Liver (tissue), 9 donors: ENCODE results near the gene CBFA2T3. TPM values are rescaled to one million over a fixed set of nuclear protein-coding genes. Genes with fewer than 3 reads are reported as not detected.

Source experiments
- DNase-seq: peaks from one replicate; pipeline ENCODE4 v3.0.0-alpha.2; 2017; ENCODE audit warnings: low spot score
- H3K27ac ChIP-seq, 2 donors: one replicate each; pipeline ENCODE4 v1.7.0; 2013; ENCODE audit warnings: inconsistent platforms in 2 of 2, low read length in 2 of 2, control low read depth in 1 of 2, low read depth in 1 of 2, mild to moderate bottlenecking in 1 of 2
- H3K27me3 ChIP-seq, 4 donors: one replicate each; pipeline versions ENCODE4 v1.6.1 to v1.7.0; 2013; ENCODE audit warnings: low read length in 3 of 4, inconsistent platforms in 1 of 4, mild to moderate bottlenecking in 1 of 4, moderate library complexity in 1 of 4; ENCODE audit not compliant: control insufficient read depth in 4 of 4, insufficient read depth in 4 of 4
- H3K36me3 ChIP-seq, 4 donors: one replicate each; pipeline versions ENCODE4 v1.6.1 to v1.7.0; 2013; ENCODE audit warnings: low read length in 3 of 4, mild to moderate bottlenecking in 3 of 4, low read depth in 1 of 4, moderate library complexity in 1 of 4; ENCODE audit not compliant: control insufficient read depth in 4 of 4, insufficient read depth in 3 of 4
- H3K4me1 ChIP-seq, 4 donors: one replicate each; pipeline versions ENCODE4 v1.6.1 to v1.7.0; 2013; ENCODE audit warnings: low read length in 3 of 4, mild to moderate bottlenecking in 3 of 4, moderate library complexity in 1 of 4; ENCODE audit not compliant: control insufficient read depth in 4 of 4, insufficient read depth in 4 of 4
- H3K4me3 ChIP-seq, 3 donors: one replicate each; pipeline versions ENCODE4 v1.6.1 to v1.7.0; 2013; ENCODE audit warnings: low read length in 3 of 3, control low read depth in 1 of 3, low read depth in 1 of 3, mild to moderate bottlenecking in 1 of 3
- H3K9ac ChIP-seq, 2 donors: one replicate each; pipeline ENCODE4 v1.7.0; 2013; ENCODE audit warnings: low read length in 2 of 2, mild to moderate bottlenecking in 2 of 2, moderate library complexity in 2 of 2, control low read depth in 1 of 2, low read depth in 1 of 2
- H3K9me3 ChIP-seq, 4 donors: one replicate each; pipeline versions ENCODE4 v1.6.1 to v1.7.0; 2013; ENCODE audit warnings: low read length in 3 of 4; ENCODE audit not compliant: control insufficient read depth in 4 of 4
- EGR1 ChIP-seq, 2 donors: IDR thresholded peaks; 2 replicates each; pipeline ENCODE4 v1.6.1; 2016 to 2018; ENCODE audit warnings: antibody characterized with exemption in 2 of 2, low read depth in 2 of 2
- FOXA1 ChIP-seq: IDR thresholded peaks from 2 replicates; pipeline ENCODE4 v1.6.1; 2016; ENCODE audit warnings: antibody characterized with exemption
- FOXA2 ChIP-seq: IDR thresholded peaks from 2 replicates; pipeline ENCODE4 v1.6.1; 2016; ENCODE audit warnings: antibody characterized with exemption
- GABPA ChIP-seq, 2 donors: IDR thresholded peaks in 1 of 2; conservative IDR thresholded peaks in 1 of 2; 2 replicates each; pipeline ENCODE4 v1.6.1; 2016; ENCODE audit warnings: antibody characterized with exemption in 2 of 2, mild to moderate bottlenecking in 1 of 2, moderate library complexity in 1 of 2
- HNF4A ChIP-seq, 2 donors: conservative IDR thresholded peaks; 2 replicates each; pipeline ENCODE4 v1.6.1; 2016; ENCODE audit warnings: antibody characterized with exemption in 2 of 2, mild to moderate bottlenecking in 2 of 2
- HNF4G ChIP-seq: IDR thresholded peaks from 2 replicates; pipeline ENCODE4 v1.6.1; 2016; ENCODE audit warnings: antibody characterized with exemption
- JUND ChIP-seq, 2 donors: IDR thresholded peaks; 2 replicates each; pipeline ENCODE4 v1.6.1; 2016; ENCODE audit warnings: antibody characterized with exemption in 2 of 2
- NR2F2 ChIP-seq: IDR thresholded peaks from 2 replicates; pipeline ENCODE4 v1.6.1; 2016; ENCODE audit warnings: antibody characterized with exemption
- RAD21 ChIP-seq, 2 donors: IDR thresholded peaks; 2 replicates each; pipeline ENCODE4 v1.6.1; 2016; ENCODE audit warnings: antibody characterized with exemption in 2 of 2, mild to moderate bottlenecking in 2 of 2
- RXRA ChIP-seq, 2 donors: IDR thresholded peaks; 2 replicates each; pipeline ENCODE4 v1.6.1; 2017 to 2018; ENCODE audit warnings: antibody characterized with exemption in 2 of 2, mild to moderate bottlenecking in 1 of 2
- SP1 ChIP-seq: IDR thresholded peaks from 2 replicates; pipeline ENCODE4 v1.6.1; 2018; ENCODE audit warnings: antibody characterized with exemption, mild to moderate bottlenecking
- TAF1 ChIP-seq: conservative IDR thresholded peaks from 2 replicates; pipeline ENCODE4 v1.6.1; 2016; ENCODE audit warnings: antibody characterized with exemption, mild to moderate bottlenecking
- YY1 ChIP-seq: IDR thresholded peaks from 2 replicates; pipeline ENCODE4 v1.6.1; 2016; ENCODE audit warnings: antibody characterized with exemption, mild to moderate bottlenecking
- WGBS: extraction: QIAGEN DNeasy Blood & Tissue Kit; methylation state at CpG from one replicate; pipeline ENCODE4 v1.1.7; 2013; 5-methylcytosine and 5-hydroxymethylcytosine counted together
- polyA plus RNA-seq, 2 donors: library from polyadenylated mRNA; stranded (reverse) in 1 of 2; unstranded in 1 of 2; fragments of 200-250 nt in 1 of 2; fragments of >200 nt in 1 of 2; fragmentation: Nextera tagmentation in 1 of 2; extraction: Ambion mirVana in 1 of 2; gene quantifications; one replicate each; pipeline versions ENCODE4 v1.2.1 to v1.2.3, GENCODE V29; 2013 to 2015
- total RNA-seq, 2 donors: library from RNA; depleted of rRNA; stranded (reverse); fragments of >200 nt; gene quantifications; one replicate each; pipeline ENCODE4 v1.2.3, GENCODE V29; 2014
- TF ChIP-seq, protein P1 (sequence below): IDR thresholded peaks from 2 replicates; pipeline ENCODE4 v1.6.1; 2016; ENCODE audit warnings: antibody characterized with exemption
- TF ChIP-seq, protein P2 (sequence below): IDR thresholded peaks from 2 replicates; pipeline ENCODE4 v1.6.1; 2016; ENCODE audit warnings: antibody characterized with exemption, mild to moderate bottlenecking
- TF ChIP-seq, protein P3 (sequence below): IDR thresholded peaks from 2 replicates; pipeline ENCODE4 v1.6.1; 2016; ENCODE audit warnings: antibody characterized with exemption
- TF ChIP-seq, protein P4 (sequence below): IDR thresholded peaks from 2 replicates; pipeline ENCODE4 v1.6.1; 2016; ENCODE audit warnings: antibody characterized with exemption
- donor health status: healthy.
- donor health status: healthy.
- donor health status: healthy.
- donor health status: healthy.
- donor health status: healthy.

CBFA2T3 gene
- total and polyA plus RNA-seq, 4 donors: 1.4 to 4.5 (median 3.1) TPM

DNA sequence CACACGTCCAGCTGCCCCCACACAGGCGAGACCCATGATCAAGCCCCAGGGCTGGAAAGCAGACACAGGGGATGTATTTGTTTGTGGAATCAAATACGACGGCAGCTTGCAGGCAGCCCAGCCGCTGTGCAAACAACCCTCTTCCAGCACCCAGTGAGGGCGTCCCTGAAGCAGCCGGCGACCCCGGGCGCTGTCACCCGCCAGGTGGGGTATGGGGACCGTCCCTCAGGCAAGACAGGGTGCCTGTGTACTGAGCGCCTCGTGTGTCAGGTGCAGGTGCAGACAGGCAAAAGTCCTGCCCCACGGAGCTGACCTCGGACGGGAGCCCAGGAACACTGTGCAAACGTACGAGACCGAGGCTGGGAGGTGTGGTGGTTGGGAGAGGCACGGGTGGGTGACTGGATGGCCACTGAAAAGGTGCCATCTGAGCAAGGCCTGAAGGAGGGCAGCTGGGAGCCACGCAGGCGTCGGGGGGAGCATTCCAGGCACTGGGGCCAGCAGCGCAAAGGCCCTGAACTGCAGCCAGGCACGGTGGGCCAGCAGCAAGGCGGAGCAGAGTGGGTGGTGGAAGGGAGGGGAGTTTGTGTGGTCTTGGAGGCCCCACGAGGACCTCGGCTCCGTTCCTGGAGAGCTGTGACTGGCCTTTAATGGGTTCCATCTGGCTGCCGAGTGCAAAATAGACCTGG, 48.5 kb downstream of the CBFA2T3 start:
- 39% methylated on average over 31 of the region's 31 CpGs for WGBS
- Histone ChIP-seq H3K4me1 (peaks cover 2 to 16% (median 5%) of the 10 kb centered on the region in 4 donors), H3K36me3 (no peaks in the 10 kb centered on the region), H3K4me3 (no peak overlapping the region), H3K9ac (no peak overlapping the region), H3K27ac (no peak overlapping the region), H3K9me3 (no peaks in the 10 kb centered on the region), H3K27me3 (no peaks in the 10 kb centered on the region)
- TF ChIP-seq, protein P1, sequence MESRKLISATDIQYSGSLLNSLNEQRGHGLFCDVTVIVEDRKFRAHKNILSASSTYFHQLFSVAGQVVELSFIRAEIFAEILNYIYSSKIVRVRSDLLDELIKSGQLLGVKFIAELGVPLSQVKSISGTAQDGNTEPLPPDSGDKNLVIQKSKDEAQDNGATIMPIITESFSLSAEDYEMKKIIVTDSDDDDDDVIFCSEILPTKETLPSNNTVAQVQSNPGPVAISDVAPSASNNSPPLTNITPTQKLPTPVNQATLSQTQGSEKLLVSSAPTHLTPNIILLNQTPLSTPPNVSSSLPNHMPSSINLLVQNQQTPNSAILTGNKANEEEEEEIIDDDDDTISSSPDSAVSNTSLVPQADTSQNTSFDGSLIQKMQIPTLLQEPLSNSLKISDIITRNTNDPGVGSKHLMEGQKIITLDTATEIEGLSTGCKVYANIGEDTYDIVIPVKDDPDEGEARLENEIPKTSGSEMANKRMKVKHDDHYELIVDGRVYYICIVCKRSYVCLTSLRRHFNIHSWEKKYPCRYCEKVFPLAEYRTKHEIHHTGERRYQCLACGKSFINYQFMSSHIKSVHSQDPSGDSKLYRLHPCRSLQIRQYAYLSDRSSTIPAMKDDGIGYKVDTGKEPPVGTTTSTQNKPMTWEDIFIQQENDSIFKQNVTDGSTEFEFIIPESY: no peak
- TF ChIP-seq YY1: no peak
- no peak for TF ChIP-seq GABPA (IDR thresholded peaks at IDR 0.05 in 1 of 2, conservative IDR thresholded peaks at IDR 0.05 in 1 of 2)
- TF ChIP-seq, protein P2, sequence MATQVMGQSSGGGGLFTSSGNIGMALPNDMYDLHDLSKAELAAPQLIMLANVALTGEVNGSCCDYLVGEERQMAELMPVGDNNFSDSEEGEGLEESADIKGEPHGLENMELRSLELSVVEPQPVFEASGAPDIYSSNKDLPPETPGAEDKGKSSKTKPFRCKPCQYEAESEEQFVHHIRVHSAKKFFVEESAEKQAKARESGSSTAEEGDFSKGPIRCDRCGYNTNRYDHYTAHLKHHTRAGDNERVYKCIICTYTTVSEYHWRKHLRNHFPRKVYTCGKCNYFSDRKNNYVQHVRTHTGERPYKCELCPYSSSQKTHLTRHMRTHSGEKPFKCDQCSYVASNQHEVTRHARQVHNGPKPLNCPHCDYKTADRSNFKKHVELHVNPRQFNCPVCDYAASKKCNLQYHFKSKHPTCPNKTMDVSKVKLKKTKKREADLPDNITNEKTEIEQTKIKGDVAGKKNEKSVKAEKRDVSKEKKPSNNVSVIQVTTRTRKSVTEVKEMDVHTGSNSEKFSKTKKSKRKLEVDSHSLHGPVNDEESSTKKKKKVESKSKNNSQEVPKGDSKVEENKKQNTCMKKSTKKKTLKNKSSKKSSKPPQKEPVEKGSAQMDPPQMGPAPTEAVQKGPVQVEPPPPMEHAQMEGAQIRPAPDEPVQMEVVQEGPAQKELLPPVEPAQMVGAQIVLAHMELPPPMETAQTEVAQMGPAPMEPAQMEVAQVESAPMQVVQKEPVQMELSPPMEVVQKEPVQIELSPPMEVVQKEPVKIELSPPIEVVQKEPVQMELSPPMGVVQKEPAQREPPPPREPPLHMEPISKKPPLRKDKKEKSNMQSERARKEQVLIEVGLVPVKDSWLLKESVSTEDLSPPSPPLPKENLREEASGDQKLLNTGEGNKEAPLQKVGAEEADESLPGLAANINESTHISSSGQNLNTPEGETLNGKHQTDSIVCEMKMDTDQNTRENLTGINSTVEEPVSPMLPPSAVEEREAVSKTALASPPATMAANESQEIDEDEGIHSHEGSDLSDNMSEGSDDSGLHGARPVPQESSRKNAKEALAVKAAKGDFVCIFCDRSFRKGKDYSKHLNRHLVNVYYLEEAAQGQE: no peak
- no peak for TF ChIP-seq NR2F2
- TF ChIP-seq, protein P3, sequence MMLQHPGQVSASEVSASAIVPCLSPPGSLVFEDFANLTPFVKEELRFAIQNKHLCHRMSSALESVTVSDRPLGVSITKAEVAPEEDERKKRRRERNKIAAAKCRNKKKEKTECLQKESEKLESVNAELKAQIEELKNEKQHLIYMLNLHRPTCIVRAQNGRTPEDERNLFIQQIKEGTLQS: no peak
- TF ChIP-seq TAF1: no peak
- TF ChIP-seq EGR1 (IDR thresholded peaks at IDR 0.05; ENCODE audit: low read depth in 2 of 2): no peak
- TF ChIP-seq FOXA1: no peak
- TF ChIP-seq RAD21 (IDR thresholded peaks at IDR 0.05): no peak
- no peak for TF ChIP-seq HNF4G
- TF ChIP-seq JUND (IDR thresholded peaks at IDR 0.05): no peak
- no peak for TF ChIP-seq RXRA (IDR thresholded peaks at IDR 0.05)
- TF ChIP-seq, protein P4, sequence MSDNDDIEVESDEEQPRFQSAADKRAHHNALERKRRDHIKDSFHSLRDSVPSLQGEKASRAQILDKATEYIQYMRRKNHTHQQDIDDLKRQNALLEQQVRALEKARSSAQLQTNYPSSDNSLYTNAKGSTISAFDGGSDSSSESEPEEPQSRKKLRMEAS: no peak
- DNase-seq: no peak

DNA sequence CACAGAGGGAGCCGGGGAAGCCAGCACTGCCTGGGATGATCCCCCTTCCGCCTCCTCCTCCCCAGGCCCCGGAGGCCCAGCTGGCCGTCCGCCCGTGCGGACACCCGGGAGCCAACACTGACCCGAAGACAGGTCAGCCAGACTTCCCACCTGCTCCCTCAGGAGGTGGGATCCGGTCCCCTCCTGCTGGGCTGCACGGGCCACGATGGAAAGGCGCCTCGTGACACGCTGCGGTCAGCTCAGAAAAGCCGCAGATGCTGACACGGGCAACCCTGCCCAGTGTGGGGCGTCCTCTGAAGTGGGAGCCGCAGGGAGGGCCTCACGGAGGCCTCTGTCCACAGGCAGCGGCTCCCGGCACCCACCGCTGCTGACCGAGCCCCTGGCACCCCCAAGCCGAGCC, 49.3 kb downstream of the CBFA2T3 start:
- no peaks in the 10 kb centered on the region for H3K36me3 ChIP-seq

More for the DNA sequence above, 49.3 kb downstream of the CBFA2T3 start:
- DNase-seq: no peak
- peaks cover 2 to 16% (median 5%) of the 10 kb centered on the region in 4 donors for H3K4me1 ChIP-seq
- TF ChIP-seq, protein P1: no peak
- no peak for TF ChIP-seq TAF1
- no peak for TF ChIP-seq JUND (IDR thresholded peaks at IDR 0.05)
- no peak for TF ChIP-seq SP1
- no peak for TF ChIP-seq EGR1 (IDR thresholded peaks at IDR 0.05; ENCODE audit: low read depth in 2 of 2)
- no peak for TF ChIP-seq FOXA2
- no peak for TF ChIP-seq HNF4A (conservative IDR thresholded peaks at IDR 0.05)
- WGBS: 86% methylated on average over 26 of the region's 26 CpGs
- H3K27ac ChIP-seq: no peak overlapping the region
- H3K27me3 ChIP-seq: no peaks in the 10 kb centered on the region
- H3K4me3 ChIP-seq: no peak overlapping the region
- H3K9ac ChIP-seq: no peak overlapping the region
- H3K9me3 ChIP-seq: no peaks in the 10 kb centered on the region
